Hepatocyte (in vitro differentiated cells): ENCODE measurements around the gene ACAP3. TPM values are rescaled to one million over a fixed set of nuclear protein-coding genes. Genes with fewer than 3 reads are reported as not detected.
"Not testable (repeated sequence)": the region's sequence is repeated elsewhere in the genome, so short reads cannot be mapped to it uniquely, and the experiment has no call there.

Experiments used
- DNase-seq: peaks from one replicate; pipeline ENCODE4 v3.0.0-alpha.2; 2016; ENCODE audit warnings: low spot score
- H2AFZ ChIP-seq: fragments of 200-600 bp; sonication (generic); 2 replicates; pipeline ENCODE4 v1.6.0; 2016; ENCODE audit warnings: antibody characterized with exemption, mild to moderate bottlenecking
- H3K27ac ChIP-seq: fragments of 200-600 bp; sonication (generic); 2 replicates; pipeline ENCODE4 v1.5.1; 2016; ENCODE audit warnings: mild to moderate bottlenecking
- H3K27me3 ChIP-seq: fragments of 200-600 bp; sonication (generic); 2 replicates; pipeline ENCODE4 v1.6.1; 2016
- H3K36me3 ChIP-seq: fragments of 200-600 bp; sonication (generic); replicated peaks from 2 replicates; pipeline ENCODE4 v1.5.1; 2016; ENCODE audit warnings: low read depth; ENCODE audit not compliant: insufficient read depth
- H3K4me1 ChIP-seq: fragments of 200-600 bp; sonication (generic); 2 replicates; pipeline ENCODE4 v1.5.1; 2016; ENCODE audit warnings: mild to moderate bottlenecking, moderate library complexity; ENCODE audit not compliant: insufficient read depth
- H3K4me2 ChIP-seq: fragments of 200-600 bp; sonication (generic); 2 replicates; pipeline ENCODE4 v1.6.0; 2016
- H3K4me3 ChIP-seq: fragments of 200-600 bp; sonication (generic); 2 replicates; pipeline ENCODE4 v1.5.1; 2016; ENCODE audit warnings: mild to moderate bottlenecking
- H3K79me2 ChIP-seq: fragments of 200-600 bp; sonication (generic); 2 replicates; pipeline ENCODE4 v1.6.0; 2017; ENCODE audit warnings: mild to moderate bottlenecking
- H3K9me2 ChIP-seq: fragments of 200-600 bp; sonication (generic); replicated peaks from 2 replicates; pipeline ENCODE4 v1.6.0; 2017; ENCODE audit warnings: mild to moderate bottlenecking; ENCODE audit not compliant: insufficient read depth
- H3K9me3 ChIP-seq: fragments of 200-600 bp; sonication (generic); 2 replicates; pipeline ENCODE4 v1.5.1; 2016; ENCODE audit warnings: low read depth, mild to moderate bottlenecking
- H4K20me1 ChIP-seq: fragments of 200-600 bp; sonication (generic); 2 replicates; pipeline ENCODE4 v1.6.0; 2016; ENCODE audit warnings: mild to moderate bottlenecking; ENCODE audit not compliant: insufficient read depth, poor library complexity, severe bottlenecking
- CTCF ChIP-seq: fragments of 200-600 bp; sonication (generic); IDR thresholded peaks from 2 replicates; pipeline ENCODE4 v1.5.1; 2016; ENCODE audit warnings: antibody characterized with exemption, mild to moderate bottlenecking; ENCODE audit not compliant: poor library complexity
- EZH2 ChIP-seq: fragments of 200-600 bp; sonication (generic); IDR thresholded peaks from 2 replicates; pipeline ENCODE4 v1.6.1; 2016; ENCODE audit warnings: antibody characterized with exemption, mild to moderate bottlenecking, borderline replicate concordance
- EZH2phosphoT487 ChIP-seq: fragments of 200-600 bp; sonication (generic); IDR thresholded peaks from one replicate; pipeline ENCODE4 v1.6.1; 2018; ENCODE audit warnings: antibody characterized with exemption, mild to moderate bottlenecking, low read depth, moderate library complexity; ENCODE audit not compliant: unreplicated experiment, severe bottlenecking
- WGBS: methylation state at CpG from one replicate; pipeline ENCODE4 v1.1.6; 2016; ENCODE audit warnings: low lambda C conversion rate; ENCODE audit errors: missing lambda C conversion rate; 5-methylcytosine and 5-hydroxymethylcytosine counted together
- polyA plus RNA-seq: library from polyadenylated mRNA; unstranded; fragments of >200 nt; fragmentation: Nextera tagmentation; extraction: Ambion mirVana; gene quantifications from 2 replicates; pipeline ENCODE4 v1.2.1, GENCODE V29; 2016
- total RNA-seq: library from RNA; depleted of rRNA; stranded (reverse); fragments of >200 nt; gene quantifications from 2 replicates; pipeline ENCODE4 v1.2.3, GENCODE V29; 2014

The ACAP3 gene
- total and polyA plus RNA-seq, 2 experiments from 2014 or later, result 56.0 to 87.1 TPM

DNA sequence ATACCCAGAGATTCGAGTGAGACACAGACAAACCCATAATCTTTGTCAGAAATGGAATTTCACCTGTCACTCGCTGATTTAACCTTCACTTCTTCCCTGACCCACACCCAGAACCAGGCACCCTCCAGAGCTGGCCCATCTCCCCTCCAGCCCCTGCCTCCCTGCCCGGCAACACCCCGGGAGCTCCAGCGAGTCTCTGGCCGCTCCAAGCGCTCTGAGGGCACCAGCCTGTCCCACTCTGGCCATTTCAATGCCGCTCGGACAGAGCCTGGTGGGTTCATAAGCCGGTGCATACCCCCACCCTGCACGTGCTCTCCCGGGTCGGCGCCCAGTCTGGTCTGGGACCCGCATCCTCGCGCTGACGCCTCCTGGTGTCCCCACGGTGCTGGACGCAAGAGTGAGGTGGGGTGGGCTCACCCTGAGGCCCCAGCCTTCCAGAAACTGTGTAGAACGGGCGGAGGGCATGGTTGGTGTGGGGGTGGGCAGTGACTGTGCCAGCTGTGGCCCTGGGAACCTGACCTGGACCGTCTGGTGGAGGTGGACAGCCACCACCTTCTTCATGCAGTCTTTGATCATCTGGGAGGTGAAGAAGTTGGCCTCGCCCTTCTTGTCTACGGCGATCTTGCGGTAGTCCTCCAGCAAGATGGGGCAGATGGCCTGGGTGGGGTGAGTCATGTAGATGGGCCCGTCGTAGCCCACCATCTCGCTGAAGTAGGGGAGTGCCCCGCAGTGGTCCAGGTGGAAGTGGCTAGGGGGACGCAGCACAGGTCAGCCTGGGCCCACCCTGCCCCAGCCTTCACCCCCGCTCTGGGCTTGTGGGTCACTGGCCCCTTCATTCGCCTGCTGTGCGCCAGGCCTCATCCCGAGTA lies 11.3 kb upstream of the ACAP3 start:
- H3K27me3 ChIP-seq, result no peaks in the 10 kb centered on the region
- no peak for DNase-seq
- TF ChIP-seq EZH2phosphoT487 (no peak), CTCF (no peak), EZH2 (no peak)
- H3K4me3 ChIP-seq, result no peak overlapping the region
- H3K4me2 ChIP-seq, result no peak overlapping the region
- peaks cover 14% of the 10 kb centered on the region for H3K4me1 ChIP-seq
- peaks cover 74% of the 10 kb centered on the region for H3K79me2 ChIP-seq
- WGBS, result 94% methylated on average over 36 of the region's 36 CpGs
- H3K27ac ChIP-seq, result peak overlapping the region; percentile 8
- H3K9me3 ChIP-seq, result no peaks in the 10 kb centered on the region
- H2AFZ ChIP-seq, result no peak overlapping the region
- no peaks in the 10 kb centered on the region for H3K36me3 ChIP-seq
- peaks cover 20% of the 10 kb centered on the region for H4K20me1 ChIP-seq
- H3K9me2 ChIP-seq, result no peaks in the 10 kb centered on the region

- WGBS, result 71% methylated on average over 9 of the region's 9 CpGs
- Histone ChIP-seq H3K36me3 (no peaks in the 10 kb centered on the region), H3K4me1 (peaks cover 11% of the 10 kb centered on the region), H3K9me3 (no peaks in the 10 kb centered on the region), H3K9me2 (no peaks in the 10 kb centered on the region), H3K4me3 (no peak overlapping the region), H3K27me3 (no peaks in the 10 kb centered on the region), H2AFZ (no peak overlapping the region), H4K20me1 (peaks cover 15% of the 10 kb centered on the region), H3K79me2 (peaks cover 69% of the 10 kb centered on the region), H3K4me2 (no peak overlapping the region), H3K27ac (peak overlapping the region; percentile 64)
- peak; percentile 79 for DNase-seq
- no peak for TF ChIP-seq CTCF
- TF ChIP-seq EZH2phosphoT487, result no peak
- TF ChIP-seq EZH2, result no peak
These were observed 10.5 kb upstream of the ACAP3 start for GRCh38 chr1:1318131-1318652.

GRCh38 chr1:1317420-1317819 lies 9.7 kb upstream of the ACAP3 start:
- Histone ChIP-seq H3K4me3 (no peak overlapping the region), H3K4me2 (no peak overlapping the region), H3K4me1 (peaks cover 6% of the 10 kb centered on the region), H3K36me3 (no peaks in the 10 kb centered on the region), H3K9me3 (no peaks in the 10 kb centered on the region), H3K79me2 (peaks cover 63% of the 10 kb centered on the region), H3K27me3 (no peaks in the 10 kb centered on the region), H3K27ac (peak overlapping the region; percentile 64), H2AFZ (no peak overlapping the region), H4K20me1 (peaks cover 10% of the 10 kb centered on the region), H3K9me2 (no peaks in the 10 kb centered on the region)
- no peak for TF ChIP-seq EZH2
- TF ChIP-seq CTCF, result no peak
- no peak for TF ChIP-seq EZH2phosphoT487
- WGBS, result 90% methylated on average over 6 of the region's 6 CpGs
- DNase-seq, result no peak

GRCh38 chr1:1316199-1316598 lies 8.5 kb upstream of the ACAP3 start:
- not testable (repeated sequence) for H3K9me2 ChIP-seq, H3K4me1 ChIP-seq, H3K36me3 ChIP-seq, DNase-seq, H2AFZ ChIP-seq, H4K20me1 ChIP-seq, H3K9me3 ChIP-seq, H3K27me3 ChIP-seq, H3K4me3 ChIP-seq, H3K27ac ChIP-seq, H3K4me2 ChIP-seq
- peaks cover 51% of the 10 kb centered on the region for H3K79me2 ChIP-seq
- WGBS, result 91% methylated on average over 8 of the region's 8 CpGs
